H9 (cell line): ENCODE data around the gene MMAA. TPM values are rescaled to one million over a fixed set of nuclear protein-coding genes. Genes with fewer than 3 reads are reported as not detected.

Source experiments
- DNase-seq: peaks from one replicate; pipeline ENCODE4 v3.0.0-alpha.2; 2017
- H2AFZ ChIP-seq: one replicate; pipeline ENCODE4 v1.6.1; 2013; ENCODE audit warnings: mild to moderate bottlenecking, low read length, control low read depth, moderate library complexity
- H2AK5ac ChIP-seq: 2 replicates; pipeline ENCODE4 v1.6.1; 2013; ENCODE audit warnings: low read length, control low read depth, mixed read lengths; ENCODE audit not compliant: insufficient read length
- H2BK120ac ChIP-seq: one replicate; pipeline ENCODE4 v1.6.1; 2013; ENCODE audit warnings: low read depth, mild to moderate bottlenecking, low read length, control low read depth, inconsistent platforms; ENCODE audit not compliant: poor library complexity, severe bottlenecking
- H2BK12ac ChIP-seq: 2 replicates; pipeline ENCODE4 v1.6.1; 2013; ENCODE audit warnings: low read length, control low read depth, mixed read lengths, low read depth; ENCODE audit not compliant: insufficient read length
- H2BK15ac ChIP-seq: 2 replicates; pipeline ENCODE4 v1.6.1; 2013; ENCODE audit warnings: low read depth, low read length, control low read depth
- H2BK20ac ChIP-seq: one replicate; pipeline ENCODE4 v1.6.1; 2013; ENCODE audit warnings: low read depth, mild to moderate bottlenecking, low read length, control low read depth, inconsistent platforms; ENCODE audit not compliant: poor library complexity, severe bottlenecking
- H2BK5ac ChIP-seq: 2 replicates; pipeline ENCODE4 v1.6.1; 2013; ENCODE audit warnings: low read length, control low read depth, mixed read lengths; ENCODE audit not compliant: insufficient read length
- H3K14ac ChIP-seq: 2 replicates; pipeline ENCODE4 v1.6.1; 2013; ENCODE audit warnings: low read length, control low read depth; ENCODE audit not compliant: insufficient read depth
- H3K18ac ChIP-seq: 2 replicates; pipeline ENCODE4 v1.6.1; 2013; ENCODE audit warnings: low read depth, mild to moderate bottlenecking, mixed read lengths, low read length, control low read depth; ENCODE audit not compliant: insufficient read length
- H3K23ac ChIP-seq: 2 replicates; pipeline ENCODE4 v1.6.1; 2013; ENCODE audit warnings: low read length, control low read depth, mixed read lengths, low read depth; ENCODE audit not compliant: insufficient read length
- H3K23me2 ChIP-seq: 2 replicates; pipeline ENCODE4 v1.6.1; 2013; ENCODE audit warnings: low read depth, mild to moderate bottlenecking, mixed read lengths, low read length, control low read depth; ENCODE audit not compliant: insufficient read length, poor library complexity, severe bottlenecking
- H3K27ac ChIP-seq: 2 replicates; pipeline ENCODE4 v1.5.1; 2013; ENCODE audit warnings: low read length, control low read depth, mixed read lengths, low read depth; ENCODE audit not compliant: insufficient read length
- H3K27me3 ChIP-seq: 2 replicates; pipeline ENCODE4 v1.6.1; 2013; ENCODE audit warnings: low read length, control low read depth, inconsistent platforms; ENCODE audit not compliant: insufficient read depth
- H3K4ac ChIP-seq: 2 replicates; pipeline ENCODE4 v1.6.1; 2013; ENCODE audit warnings: low read depth, mild to moderate bottlenecking, control low read depth, inconsistent platforms, low read length, moderate library complexity
- H3K4me1 ChIP-seq: 2 replicates; pipeline ENCODE4 v1.6.1; 2013; ENCODE audit warnings: low read length, control low read depth, inconsistent platforms; ENCODE audit not compliant: insufficient read depth
- H3K4me2 ChIP-seq: 2 replicates; pipeline ENCODE4 v1.6.1; 2013; ENCODE audit warnings: low read length, control low read depth, mixed read lengths; ENCODE audit not compliant: insufficient read length, insufficient read depth
- H3K56ac ChIP-seq: 2 replicates; pipeline ENCODE4 v1.6.1; 2013; ENCODE audit warnings: low read depth, mild to moderate bottlenecking, mixed read lengths, low read length, control low read depth; ENCODE audit not compliant: insufficient read length
- H3K79me1 ChIP-seq: 2 replicates; pipeline ENCODE4 v1.6.1; 2013; ENCODE audit warnings: low read depth, mild to moderate bottlenecking, moderate library complexity, low read length, control low read depth, inconsistent platforms; ENCODE audit not compliant: insufficient read depth, poor library complexity, severe bottlenecking
- H3K79me2 ChIP-seq: 2 replicates; pipeline ENCODE4 v1.6.1; 2013; ENCODE audit warnings: low read length, control low read depth, inconsistent platforms; ENCODE audit not compliant: insufficient read depth
- H3K9ac ChIP-seq: 2 replicates; pipeline ENCODE4 v1.6.1; 2013; ENCODE audit warnings: low read length, control low read depth, mixed read lengths; ENCODE audit not compliant: insufficient read length; ENCODE audit errors: extremely low read depth
- H3K9me3 ChIP-seq: one replicate; pipeline ENCODE4 v1.6.1; 2013; ENCODE audit warnings: low read depth, low read length, inconsistent platforms; ENCODE audit not compliant: control insufficient read depth
- H3T11ph ChIP-seq: one replicate; pipeline ENCODE4 v1.6.1; 2013; ENCODE audit warnings: mild to moderate bottlenecking, low read length, control low read depth, inconsistent platforms
- H4K20me1 ChIP-seq: one replicate; pipeline ENCODE4 v1.6.1; 2013; ENCODE audit not compliant: control insufficient read depth, insufficient read length, insufficient read depth
- H4K5ac ChIP-seq: 2 replicates; pipeline ENCODE4 v1.6.1; 2013; ENCODE audit warnings: low read depth, mild to moderate bottlenecking, mixed read lengths, low read length, control low read depth; ENCODE audit not compliant: insufficient read length
- H4K8ac ChIP-seq: replicated peaks from 2 replicates; pipeline ENCODE4 v1.6.1; 2013; ENCODE audit warnings: low read length, control low read depth, mixed read lengths, low read depth; ENCODE audit not compliant: insufficient read length
- H4K91ac ChIP-seq: 2 replicates; pipeline ENCODE4 v1.6.1; 2013; ENCODE audit warnings: low read depth, mild to moderate bottlenecking, moderate library complexity, mixed read lengths, low read length, control low read depth; ENCODE audit not compliant: insufficient read length
- H3K27ac Mint-ChIP-seq, 3 experiments: 2 replicates in 2 of 3; 3 replicates in 1 of 3; pipeline ENCODE4 v1.8.0; 2020 to 2021; ENCODE audit warnings: mixed read lengths in 3 of 3, mild to moderate bottlenecking in 1 of 3, moderate library complexity in 1 of 3
- H3K27me3 Mint-ChIP-seq: 2 replicates; pipeline ENCODE4 v1.8.0; 2021; ENCODE audit warnings: low read depth, mild to moderate bottlenecking, moderate library complexity, mixed read lengths
- H3K36me3 Mint-ChIP-seq, 3 experiments: 2 replicates in 2 of 3; 3 replicates in 1 of 3; pipeline ENCODE4 v1.8.0; 2020 to 2021; ENCODE audit warnings: low read depth in 3 of 3, mixed read lengths in 3 of 3; ENCODE audit not compliant: insufficient read depth in 1 of 3
- H3K4me1 Mint-ChIP-seq, 2 experiments: 2 replicates each; pipeline ENCODE4 v1.8.0; 2020; ENCODE audit warnings: mixed read lengths in 2 of 2
- H3K4me3 Mint-ChIP-seq, 2 experiments: 2 replicates in 1 of 2; 3 replicates in 1 of 2; pipeline ENCODE4 v1.8.0; 2020 to 2021; ENCODE audit warnings: mild to moderate bottlenecking in 2 of 2, mixed read lengths in 2 of 2, moderate library complexity in 1 of 2
- H3K9me3 Mint-ChIP-seq, 2 experiments: 2 replicates in 1 of 2; 3 replicates in 1 of 2; pipeline ENCODE4 v1.8.0; 2020; ENCODE audit warnings: mild to moderate bottlenecking in 2 of 2, mixed read lengths in 2 of 2, moderate library complexity in 1 of 2
- CTCF ChIP-seq: fragments of 200-600 bp; sonication (generic); conservative IDR thresholded peaks from 3 replicates; pipeline ENCODE4 v1.8.0; 2021; ENCODE audit warnings: antibody characterized with exemption, mild to moderate bottlenecking
- WGBS: extraction: QIAGEN DNeasy Blood & Tissue Kit; methylation state at CpG from one replicate; pipeline ENCODE4 v1.1.7; 2013; ENCODE audit warnings: missing lambda C conversion rate, low lambda C conversion rate, mixed read lengths; ENCODE audit not compliant: insufficient read length; ENCODE audit errors: extremely low coverage; 5-methylcytosine and 5-hydroxymethylcytosine counted together
- total RNA-seq: library from RNA; stranded (reverse); gene quantifications from 2 replicates; pipeline ENCODE4 v1.2.1, GENCODE V29; 2021

Gene MMAA
- total RNA-seq, 1 experiment from 2014 or later = 3.0 TPM

DNA sequence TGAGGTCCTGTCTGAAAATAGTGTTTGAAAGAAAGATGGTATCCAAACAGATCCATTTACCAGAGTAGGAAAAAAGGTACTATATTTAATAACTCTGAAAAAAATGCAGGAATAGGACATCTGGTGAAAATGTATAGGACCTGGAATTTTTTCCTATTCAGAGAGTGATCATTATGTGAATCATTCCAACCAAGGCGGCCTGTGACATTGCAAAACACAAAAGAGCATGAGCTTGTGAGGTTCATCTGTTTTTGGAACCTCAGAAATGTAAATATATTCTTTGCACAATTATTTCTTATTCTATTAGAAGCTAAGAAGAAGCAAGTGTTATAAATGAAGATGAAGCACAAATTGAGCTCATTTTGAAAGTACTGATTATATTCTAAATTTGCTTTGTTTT is 62.8 kb downstream of the MMAA start:
- H3K4me1 Mint-ChIP-seq = peaks cover 6 to 15% of the 10 kb centered on the region in 2 experiments
- no peak overlapping the region for H4K8ac ChIP-seq
- H3K27me3 Mint-ChIP-seq = no peaks in the 10 kb centered on the region

More for the DNA sequence above, 62.8 kb downstream of the MMAA start:
- H3K4me3 Mint-ChIP-seq = no peak overlapping the region
- Histone ChIP-seq H4K91ac (no peak overlapping the region), H4K5ac (no peak overlapping the region), H3K79me2 (no peaks in the 10 kb centered on the region), H3K14ac (no peak overlapping the region), H2BK5ac (no peak overlapping the region), H3T11ph (no peak overlapping the region), H3K27me3 (no peaks in the 10 kb centered on the region), H3K4me1 (0 out of 2 replicates have a peak, but pooled peaks cover under 1% of the 10 kb centered on the region), H2BK15ac (no peak overlapping the region), H3K9me3 (no peaks in the 10 kb centered on the region), H3K18ac (no peak overlapping the region), H3K79me1 (no peaks in the 10 kb centered on the region), H2AK5ac (no peak overlapping the region), H3K27ac (no peak overlapping the region), H2AFZ (no peak overlapping the region), H3K23ac (no peak overlapping the region), H3K23me2 (no peaks in the 10 kb centered on the region), H3K56ac (no peak overlapping the region), H3K4ac (no peak overlapping the region), H2BK120ac (no peak overlapping the region), H2BK12ac (no peak overlapping the region), H3K9ac (no peak overlapping the region), H2BK20ac (no peak overlapping the region), H3K4me2 (no peak overlapping the region), H4K20me1 (no peaks in the 10 kb centered on the region)
- H3K9me3 Mint-ChIP-seq = peaks cover 19 to 26% of the 10 kb centered on the region in 2 experiments
- DNase-seq = no peak
- no CpG with 5 or more reads among the region's 1 CpG for WGBS
- H3K27ac Mint-ChIP-seq = no peak overlapping the region
- no peak for TF ChIP-seq CTCF
- H3K36me3 Mint-ChIP-seq = peaks cover 5 to 15% (median 11%) of the 10 kb centered on the region in 3 experiments
